Upper lobe of right lung (tissue), 1 donor: ENCODE results near the gene EMILIN2. TPM values are rescaled to one million over a fixed set of nuclear protein-coding genes. Genes with fewer than 3 reads are reported as not detected.

Experiments used
- ATAC-seq: fragments of 200-7000 bp; cut with Tn5 transposase; one replicate; pipeline ENCODE4 v1.9.1; 2020; ENCODE audit warnings: mild to moderate bottlenecking, moderate library complexity
- DNase-seq: peaks from one replicate; pipeline ENCODE4 v3.0.0-alpha.2; 2020
- H3K27ac ChIP-seq: fragments of 200-600 bp; one replicate; pipeline ENCODE4 v1.8.0; 2022
- H3K27me3 ChIP-seq: fragments of 200-600 bp; one replicate; pipeline ENCODE4 v1.8.0; 2022; ENCODE audit warnings: mild to moderate bottlenecking
- H3K36me3 ChIP-seq: fragments of 200-600 bp; one replicate; pipeline ENCODE4 v1.8.0; 2022
- H3K4me1 ChIP-seq: fragments of 200-600 bp; one replicate; pipeline ENCODE4 v1.8.0; 2022
- H3K4me3 ChIP-seq: fragments of 200-600 bp; one replicate; pipeline ENCODE4 v1.8.0; 2022; ENCODE audit warnings: mild to moderate bottlenecking
- H3K9me3 ChIP-seq: fragments of 200-600 bp; one replicate; pipeline ENCODE4 v1.8.0; 2022
- CTCF ChIP-seq: fragments of 200-600 bp; IDR thresholded peaks from one replicate; pipeline ENCODE4 v1.8.0; 2022; ENCODE audit warnings: antibody characterized with exemption
- intact Hi-C: fragments of 100-400 bp; cut with DNase I; formaldehyde crosslinking; loops from one replicate; pipeline ENCODE4 v1.11.0; 2022
- total RNA-seq: library from RNA; stranded (reverse); fragmentation: NEBNext Ultra II Directional; extraction: Animal tissue kit (Norgen Biotek cat#: 25700); gene quantifications from one replicate; pipeline ENCODE4 v1.2.1, GENCODE V29; 2021
- donor health status: DM: no; HTN: yes; CAD: no; lungs with severe emphysema.

Gene EMILIN2
- total RNA-seq, 1 donor from 2014 or later, result 35.2 TPM

GRCh38 chr18:2939317-2939716 is 92.5 kb downstream of the EMILIN2 start:
- H3K27me3 ChIP-seq, result no peaks in the 10 kb centered on the region
- H3K9me3 ChIP-seq, result no peaks in the 10 kb centered on the region
- no peak overlapping the region for H3K27ac ChIP-seq
- H3K4me1 ChIP-seq, result no peaks in the 10 kb centered on the region
- no peak for TF ChIP-seq CTCF
- ATAC-seq (peak; percentile 98), DNase-seq (peak; percentile 72)
- intact Hi-C loops, result loop anchor here (5.0 to 10.0 kb wide), 2 partner anchors 195 to 308 kb away; partner anchors contain the start of gene MYL12A
- no peak overlapping the region for H3K4me3 ChIP-seq
- peaks cover 46% of the 10 kb centered on the region for H3K36me3 ChIP-seq

- DNase-seq, result no peak
- no peak overlapping the region for H3K27ac ChIP-seq
- intact Hi-C loops, result no loop called here
- H3K4me1 ChIP-seq, result no peaks in the 10 kb centered on the region
- peak; percentile 52 for ATAC-seq
- H3K4me3 ChIP-seq, result no peak overlapping the region
- H3K27me3 ChIP-seq, result no peaks in the 10 kb centered on the region
- peaks cover 48% of the 10 kb centered on the region for H3K36me3 ChIP-seq
- H3K9me3 ChIP-seq, result no peaks in the 10 kb centered on the region
- peak; percentile 23 for TF ChIP-seq CTCF
Measured at GRCh38 chr18:2948038-2948437, 101.2 kb downstream of the EMILIN2 start.

- no peak for TF ChIP-seq CTCF
Measured at GRCh38 chr18:2952605-2953004, 105.8 kb downstream of the EMILIN2 start.

GRCh38 chr18:2953935-2954653 is 107.3 kb downstream of the EMILIN2 start:
- intact Hi-C loops, result no loop called here
- DNase-seq, result no peak
- ATAC-seq, result no peak
- peaks cover 14% of the 10 kb centered on the region for H3K4me1 ChIP-seq
- H3K27ac ChIP-seq, result no peak overlapping the region
- no peak overlapping the region for H3K4me3 ChIP-seq
- H3K36me3 ChIP-seq, result peaks cover 55% of the 10 kb centered on the region
- no peak for TF ChIP-seq CTCF
- H3K27me3 ChIP-seq, result no peaks in the 10 kb centered on the region
- no peaks in the 10 kb centered on the region for H3K9me3 ChIP-seq

More at GRCh38 chr18:2952605-2953004, 105.8 kb downstream of the EMILIN2 start:
- intact Hi-C loops, result no loop called here
- Histone ChIP-seq H3K27me3 (no peaks in the 10 kb centered on the region), H3K4me1 (peaks cover 2% of the 10 kb centered on the region), H3K4me3 (no peak overlapping the region), H3K36me3 (peaks cover 55% of the 10 kb centered on the region), H3K9me3 (no peaks in the 10 kb centered on the region), H3K27ac (no peak overlapping the region)
- DNase-seq (no peak), ATAC-seq (no peak)

- H3K4me1 ChIP-seq, result peaks cover 20% of the 10 kb centered on the region
- DNase-seq (no peak), ATAC-seq (no peak)
- no peaks in the 10 kb centered on the region for H3K9me3 ChIP-seq
- no peak overlapping the region for H3K27ac ChIP-seq
- H3K27me3 ChIP-seq, result no peaks in the 10 kb centered on the region
- no peak for TF ChIP-seq CTCF
- peaks cover 48% of the 10 kb centered on the region for H3K36me3 ChIP-seq
- no peak overlapping the region for H3K4me3 ChIP-seq
- intact Hi-C loops, result no loop called here
Measured at GRCh38 chr18:2954869-2955645, 108.3 kb downstream of the EMILIN2 start.
